NCI-H69 (cell line): ENCODE measurements around the gene GRAMD1B.
A peak's percentile ranks its signal among the peaks of the same experiment; 100 is the strongest.
"Not testable (repeated sequence)": the region's sequence is repeated elsewhere in the genome, so short reads cannot be mapped to it uniquely, and the experiment has no call there.

ENCODE experiments used
- DNase-seq: peaks from one replicate; lab custom pipeline; 2025; lab: John Stamatoyannopoulos, UW

GRAMD1B gene

DNA sequence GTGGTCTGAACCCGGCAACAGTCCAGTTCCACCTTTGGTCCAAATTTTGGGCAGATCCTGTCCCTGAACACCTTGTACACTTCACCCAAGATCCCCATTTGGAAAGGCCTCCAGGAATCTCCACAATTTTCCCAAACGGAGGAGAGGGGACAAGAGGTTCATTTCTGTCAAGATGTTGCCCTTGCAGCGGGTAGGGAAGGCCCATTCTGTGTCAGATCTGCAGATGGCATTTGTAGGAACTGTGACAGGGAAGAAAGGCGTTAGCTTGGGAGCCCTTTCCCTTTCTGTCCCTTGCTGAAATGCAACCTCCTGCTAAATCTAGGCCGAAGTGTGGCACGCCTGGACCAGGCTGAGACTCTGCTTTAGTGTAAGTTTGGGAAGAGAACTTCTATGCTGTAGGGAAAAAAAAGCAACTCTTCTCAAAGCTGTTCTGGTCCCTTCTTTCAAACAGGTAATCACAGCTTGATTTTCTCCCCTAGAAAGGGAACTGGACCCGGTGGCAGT, 138.3 kb downstream of the GRAMD1B start:
- no peak for DNase-seq

DNA sequence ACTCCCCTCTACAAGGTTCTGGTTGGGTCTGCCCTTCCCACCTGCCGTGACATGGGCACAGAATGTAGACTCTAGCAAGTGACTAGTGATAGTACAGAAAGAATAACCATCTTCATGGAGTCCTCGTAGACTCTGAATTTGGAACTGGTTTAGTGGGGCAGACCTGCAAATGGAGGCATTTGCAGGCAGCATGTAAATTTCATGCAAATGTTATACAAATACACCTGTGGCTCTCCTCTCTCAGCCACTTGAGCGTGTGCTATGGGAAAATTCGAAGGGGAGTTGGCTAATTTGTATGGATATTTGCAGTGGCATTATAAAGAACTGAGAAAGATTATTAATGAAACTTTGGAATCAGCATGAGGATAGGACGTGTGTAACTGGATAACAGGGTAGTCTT, 139.3 kb downstream of the GRAMD1B start:
- DNase-seq, result no peak

DNA sequence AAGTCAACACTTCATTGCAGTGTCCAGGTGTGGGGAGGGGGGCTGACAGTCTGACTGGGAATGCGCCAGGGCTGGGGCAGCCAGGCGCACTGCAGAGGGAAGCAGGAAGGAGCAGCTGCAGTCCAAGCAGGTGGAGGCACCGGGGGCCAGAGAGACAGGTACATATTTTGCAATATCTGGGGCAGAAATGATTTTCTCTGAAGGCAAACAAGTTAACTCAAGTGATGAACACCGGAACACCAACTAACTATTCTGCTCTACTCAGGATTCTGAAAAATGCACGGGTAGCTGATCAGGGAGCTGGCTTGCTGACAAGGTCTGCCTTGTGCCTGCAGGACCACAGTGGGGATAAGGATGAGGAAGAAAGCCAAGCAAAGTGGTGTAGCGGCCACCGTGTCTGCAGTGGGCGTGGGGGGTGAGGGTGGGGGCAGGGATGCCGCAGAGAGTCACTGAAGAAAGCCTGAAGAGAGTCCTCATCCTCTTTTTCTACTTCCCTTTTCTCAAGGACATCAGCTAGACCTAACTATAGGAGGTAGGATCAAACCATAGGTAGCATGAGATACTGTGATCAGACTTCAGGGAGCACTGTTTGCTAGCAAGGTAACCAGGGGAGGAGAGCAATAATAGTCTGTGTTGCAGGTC, 141.0 kb downstream of the GRAMD1B start:
- DNase-seq, result peak; percentile 67

- DNase-seq, result not testable (repeated sequence)
Measured at GRCh38 chr11:123572791-123573190, 142.7 kb downstream of the GRAMD1B start.

DNA sequence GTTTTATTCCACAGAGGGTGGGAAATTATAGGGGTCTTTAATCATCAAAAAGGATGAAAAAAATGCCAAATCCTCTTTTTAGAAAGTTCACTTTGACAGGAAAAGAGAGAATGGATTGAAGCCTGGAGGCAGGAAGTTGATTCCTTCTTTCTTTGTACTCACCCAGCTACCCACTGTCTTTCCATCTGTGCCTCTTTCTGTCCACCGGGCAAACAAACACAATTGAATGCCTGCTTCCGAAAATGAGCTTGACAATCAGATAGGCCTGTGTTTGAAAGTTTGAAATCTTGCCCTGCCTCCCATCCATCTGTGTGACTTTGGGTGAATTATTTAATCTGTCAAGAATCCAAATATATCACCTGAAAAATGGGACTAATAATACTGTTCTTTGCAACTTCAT, 143.2 kb downstream of the GRAMD1B start:
- peak; percentile 89 for DNase-seq

- no peak for DNase-seq
Measured at GRCh38 chr11:123575441-123575840, 145.4 kb downstream of the GRAMD1B start.

- no peak for DNase-seq
Measured at GRCh38 chr11:123576082-123576481, 146.0 kb downstream of the GRAMD1B start.

GRCh38 chr11:123576501-123576900, 146.4 kb downstream of the GRAMD1B start:
- peak; percentile 30 for DNase-seq

DNA sequence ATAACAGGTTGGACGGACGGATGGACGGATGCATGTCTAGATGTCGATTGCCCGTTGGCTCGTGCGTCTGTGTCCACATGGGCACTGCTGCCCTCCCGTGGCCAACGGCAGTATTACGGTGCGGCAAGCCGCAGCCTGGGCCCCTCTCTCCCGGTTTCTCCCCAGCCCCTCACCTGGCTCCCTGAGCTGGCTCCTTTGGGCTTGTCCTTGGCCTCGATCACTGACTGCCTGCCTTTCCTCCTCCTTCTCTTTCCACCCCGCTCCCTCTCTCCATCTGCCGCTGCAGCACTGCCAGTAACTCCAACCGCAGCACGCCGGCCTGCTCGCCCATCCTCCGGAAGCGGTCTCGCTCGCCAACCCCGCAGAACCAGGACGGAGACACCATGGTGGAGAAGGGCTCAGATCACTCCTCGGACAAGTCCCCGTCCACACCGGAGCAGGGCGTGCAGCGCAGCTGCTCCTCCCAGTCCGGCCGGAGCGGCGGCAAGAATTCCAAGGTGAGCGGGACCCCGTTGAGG, 147.1 kb downstream of the GRAMD1B start:
- peak; percentile 81 for DNase-seq

GRCh38 chr11:123578778-123579481, 148.9 kb downstream of the GRAMD1B start:
- DNase-seq, result no peak

DNA sequence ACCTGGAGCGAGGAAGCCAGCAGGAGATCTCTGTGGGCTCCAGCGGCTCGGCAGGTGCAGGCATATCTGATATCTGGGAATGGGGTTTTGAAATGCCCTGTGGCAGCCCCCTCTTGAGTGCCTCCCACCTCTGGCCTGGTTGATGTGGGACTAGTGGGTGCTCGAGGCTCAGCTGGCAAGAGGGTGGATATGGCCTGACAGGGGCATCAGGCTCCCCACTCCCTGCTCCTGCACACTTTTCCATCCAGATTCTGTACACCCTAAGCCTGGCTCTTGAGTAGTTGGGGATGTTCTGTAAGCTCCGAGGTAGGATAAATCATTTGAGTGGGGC, 149.4 kb downstream of the GRAMD1B start:
- no peak for DNase-seq

DNA sequence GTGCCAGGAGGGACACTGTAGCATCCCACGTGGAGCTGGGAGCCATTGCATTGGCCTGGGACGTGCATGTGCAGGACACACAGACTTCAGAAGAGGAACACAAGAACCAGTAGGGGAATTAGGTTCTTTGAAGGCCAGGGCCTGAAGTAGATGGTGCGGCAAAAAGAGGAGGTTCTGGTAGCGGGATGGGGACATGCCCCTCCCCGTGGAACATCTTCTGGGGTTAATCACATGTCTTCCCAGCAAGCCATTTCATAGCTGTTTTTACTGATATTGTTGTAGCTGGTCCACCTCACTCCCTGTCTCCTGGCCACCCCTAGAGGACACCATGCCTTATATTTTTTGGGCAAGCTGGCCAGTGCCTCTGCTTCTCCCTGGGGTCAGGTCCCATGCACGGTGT, 150.1 kb downstream of the GRAMD1B start:
- DNase-seq, result no peak

DNA sequence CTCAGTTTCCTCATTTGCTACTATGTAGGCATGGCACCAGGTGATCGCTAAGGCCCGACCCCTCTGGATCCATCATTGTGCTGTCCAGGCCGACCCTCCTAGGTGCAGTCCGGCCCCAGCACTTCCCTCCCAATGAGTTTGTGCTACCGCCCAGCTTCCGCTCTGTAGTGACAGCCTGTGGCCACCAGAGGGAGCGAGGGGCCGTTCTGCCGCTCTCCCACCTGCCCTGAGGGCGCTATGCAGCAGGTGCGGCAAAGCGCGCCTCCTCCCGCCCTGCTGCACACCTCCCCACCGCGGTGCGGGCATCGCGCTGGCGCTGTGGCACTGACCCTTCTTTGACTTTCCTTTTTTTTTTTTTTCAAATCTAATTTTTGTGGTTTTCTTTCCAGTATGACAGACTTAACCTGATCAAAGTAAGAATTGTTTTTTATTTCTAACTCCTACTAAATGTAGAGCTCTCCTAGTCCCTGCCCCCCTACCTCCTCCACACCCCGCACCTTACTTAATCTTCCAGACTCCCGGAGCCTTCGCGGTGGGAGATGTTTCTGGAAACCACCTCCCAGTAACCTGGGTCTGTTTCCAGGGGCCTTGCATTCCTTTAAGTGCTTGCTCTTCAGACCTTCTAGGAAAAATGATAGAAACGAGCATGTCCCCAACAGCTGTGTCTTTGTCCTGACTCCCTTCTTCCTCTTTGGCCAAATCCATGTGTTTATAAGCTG, 150.6 kb downstream of the GRAMD1B start:
- peak; percentile 92 for DNase-seq

- peak; percentile 55 for DNase-seq
Measured at GRCh38 chr11:123581651-123582399, 151.8 kb downstream of the GRAMD1B start.

- no peak for DNase-seq
Measured at GRCh38 chr11:123582992-123583504, 153.0 kb downstream of the GRAMD1B start.

DNA sequence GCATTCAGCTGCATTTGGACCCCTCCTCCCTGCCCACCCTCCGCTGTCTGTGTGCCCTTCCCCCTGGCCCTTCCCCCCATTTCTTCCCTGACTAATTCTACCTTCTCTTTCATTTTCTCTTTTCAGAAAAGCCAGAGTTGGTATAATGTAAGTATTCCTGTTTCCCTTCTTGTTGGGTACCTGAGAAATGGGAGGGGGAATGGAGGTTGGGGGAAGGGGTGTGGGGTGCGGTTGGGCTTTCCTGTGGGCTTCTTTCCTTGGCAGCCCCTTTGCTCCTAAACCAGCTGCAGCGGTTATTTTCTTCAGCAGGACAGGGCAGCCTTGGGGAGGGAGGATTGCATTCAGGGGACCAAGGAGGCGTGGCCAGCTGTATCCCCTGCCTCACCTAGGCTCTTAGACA, 154.1 kb downstream of the GRAMD1B start:
- no peak for DNase-seq

- DNase-seq, result no peak
Measured at GRCh38 chr11:123584737-123585136, 154.7 kb downstream of the GRAMD1B start.

- DNase-seq, result no peak
Measured at GRCh38 chr11:123585206-123585605, 155.1 kb downstream of the GRAMD1B start.

DNA sequence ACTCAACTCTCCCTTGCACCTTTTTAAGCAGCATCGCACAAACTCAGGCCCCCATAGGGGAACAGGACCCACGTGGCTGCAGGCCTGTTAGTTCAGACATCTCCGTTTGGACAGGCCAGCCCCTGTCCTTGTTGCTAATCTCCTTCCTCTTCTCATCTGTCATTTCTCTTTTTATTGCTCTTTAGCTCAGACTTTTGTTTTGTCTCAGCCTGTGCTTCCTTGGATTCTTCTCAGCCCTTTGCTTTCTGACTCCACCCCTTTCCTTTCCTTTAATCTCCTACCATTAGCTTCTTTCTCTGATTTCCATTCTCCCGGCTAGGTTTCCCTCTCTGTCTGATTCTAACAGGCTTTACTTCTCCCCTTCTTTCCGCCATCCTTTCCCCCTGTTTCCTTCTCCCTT, 155.6 kb downstream of the GRAMD1B start:
- no peak for DNase-seq

- no peak for DNase-seq
Measured at GRCh38 chr11:123586568-123586967, 156.5 kb downstream of the GRAMD1B start.

GRCh38 chr11:123587044-123587443, 157.0 kb downstream of the GRAMD1B start:
- DNase-seq, result peak; percentile 38

DNA sequence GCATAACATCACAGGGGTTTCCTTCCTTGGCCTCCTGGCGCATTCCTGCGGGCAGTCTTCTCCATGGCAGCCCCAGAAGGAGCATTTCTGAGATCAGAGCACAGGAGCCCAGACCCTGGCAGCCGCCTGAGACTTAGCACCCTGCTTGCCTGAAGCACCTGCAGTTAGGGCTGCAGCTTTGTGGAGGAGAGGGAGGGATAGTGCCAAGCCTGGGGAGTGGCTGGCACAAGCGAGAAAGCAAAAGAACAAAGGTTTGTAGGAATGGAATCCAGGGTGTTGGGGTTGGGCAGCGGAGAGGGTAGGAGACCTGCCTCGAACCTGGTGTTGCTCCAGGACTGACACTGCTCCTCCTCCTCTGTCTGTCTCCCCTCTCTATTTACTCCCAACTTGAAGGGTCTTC, 157.5 kb downstream of the GRAMD1B start:
- DNase-seq, result no peak
